Loucy (cell line): ENCODE measurements around the gene SLC25A42.

Experiments used
- H2AFZ ChIP-seq: fragments of 200-600 bp; sonication (generic); 2 replicates; pipeline ENCODE4 v1.6.0; 2016; ENCODE audit warnings: antibody characterized with exemption, mild to moderate bottlenecking, low read length, moderate library complexity
- H3F3A ChIP-seq: fragments of 200-600 bp; 2 replicates; pipeline ENCODE4 v1.6.0; 2016; ENCODE audit warnings: antibody characterized with exemption, low read depth, mild to moderate bottlenecking
- H3K27me3 ChIP-seq: fragments of 200-600 bp; sonication (generic); 2 replicates; pipeline ENCODE4 v1.6.1; 2014; ENCODE audit warnings: low read length, mild to moderate bottlenecking; ENCODE audit not compliant: insufficient read depth, poor library complexity, severe bottlenecking
- H3K36me3 ChIP-seq: fragments of 200-600 bp; sonication (generic); 2 replicates; pipeline ENCODE4 v1.6.1; 2016; ENCODE audit warnings: low read length; ENCODE audit not compliant: insufficient read depth
- H3K4me1 ChIP-seq: fragments of 200-600 bp; sonication (generic); 2 replicates; pipeline ENCODE4 v1.5.1; 2014; ENCODE audit warnings: low read length, mild to moderate bottlenecking; ENCODE audit not compliant: insufficient read depth, poor library complexity, severe bottlenecking
- H3K4me2 ChIP-seq: fragments of 200-600 bp; sonication (generic); 2 replicates; pipeline ENCODE4 v1.6.0; 2014; ENCODE audit warnings: antibody characterized with exemption, low read length, low read depth, mild to moderate bottlenecking; ENCODE audit not compliant: poor library complexity, severe bottlenecking
- H3K4me3 ChIP-seq: fragments of 200-600 bp; sonication (generic); 2 replicates; pipeline ENCODE4 v1.5.1; 2014; ENCODE audit warnings: low read length, mild to moderate bottlenecking, mixed read lengths; ENCODE audit not compliant: poor library complexity, severe bottlenecking
- H3K79me2 ChIP-seq: fragments of 200-600 bp; sonication (generic); 2 replicates; pipeline ENCODE4 v1.6.1; 2014; ENCODE audit warnings: low read length; ENCODE audit not compliant: insufficient read depth
- H3K9ac ChIP-seq: fragments of 200-600 bp; sonication (generic); 2 replicates; pipeline ENCODE4 v1.6.0; 2014; ENCODE audit warnings: mild to moderate bottlenecking, low read depth, low read length, moderate library complexity; ENCODE audit not compliant: poor library complexity, severe bottlenecking
- H3K9me2 ChIP-seq: fragments of 200-600 bp; sonication (generic); replicated peaks from 2 replicates; pipeline ENCODE4 v1.6.1; 2016; ENCODE audit warnings: low read depth, low read length, mixed read lengths
- H3K9me3 ChIP-seq: fragments of 200-600 bp; sonication (generic); 2 replicates; pipeline ENCODE4 v1.6.1; 2014; ENCODE audit warnings: mild to moderate bottlenecking, antibody characterized with exemption, low read length, low read depth; ENCODE audit not compliant: insufficient read depth
- H4K20me1 ChIP-seq: fragments of 200-600 bp; sonication (generic); 2 replicates; pipeline ENCODE4 v1.6.0; 2014; ENCODE audit warnings: antibody characterized with exemption, low read length, mild to moderate bottlenecking; ENCODE audit not compliant: insufficient read depth, poor library complexity, severe bottlenecking
- CTCF ChIP-seq: fragments of 200-600 bp; sonication (generic); conservative IDR thresholded peaks from 2 replicates; pipeline ENCODE4 v1.5.1; 2014; ENCODE audit warnings: mild to moderate bottlenecking, antibody characterized with exemption, low read length
- EZH2phosphoT487 ChIP-seq: fragments of 200-600 bp; IDR thresholded peaks from 2 replicates; pipeline ENCODE4 v1.6.1; 2018; ENCODE audit warnings: antibody characterized with exemption, mild to moderate bottlenecking, moderate library complexity, borderline replicate concordance

Gene SLC25A42

GRCh38 chr19:19052921-19053320 lies 10.9 kb upstream of the SLC25A42 start:
- Histone ChIP-seq H3K9me2 (no peaks in the 10 kb centered on the region), H3K27me3 (no peaks in the 10 kb centered on the region), H3K36me3 (peaks cover 46% of the 10 kb centered on the region; the same call in 1 of the 2 replicates), H3K4me2 (no peak overlapping the region), H2AFZ (no peak overlapping the region), H4K20me1 (no peaks in the 10 kb centered on the region), H3K4me1 (no peaks in the 10 kb centered on the region), H3K4me3 (no peak overlapping the region), H3K79me2 (no peaks in the 10 kb centered on the region), H3F3A (no peaks in the 10 kb centered on the region), H3K9me3 (no peaks in the 10 kb centered on the region), H3K9ac (no peak overlapping the region)
- TF ChIP-seq CTCF (no peak), EZH2phosphoT487 (no peak)

- no peaks in the 10 kb centered on the region for H3F3A ChIP-seq
- H3K4me1 ChIP-seq, result no peaks in the 10 kb centered on the region
- H3K4me3 ChIP-seq, result no peak overlapping the region
- H3K9ac ChIP-seq, result no peak overlapping the region
- no peaks in the 10 kb centered on the region for H3K27me3 ChIP-seq
- H3K4me2 ChIP-seq, result no peak overlapping the region
- no peaks in the 10 kb centered on the region for H3K9me3 ChIP-seq
- H4K20me1 ChIP-seq, result no peaks in the 10 kb centered on the region
- H2AFZ ChIP-seq, result no peak overlapping the region
- TF ChIP-seq EZH2phosphoT487 (no peak), CTCF (peak; percentile 90)
- no peaks in the 10 kb centered on the region for H3K79me2 ChIP-seq
- H3K9me2 ChIP-seq, result no peaks in the 10 kb centered on the region
- H3K36me3 ChIP-seq, result peaks cover 50% of the 10 kb centered on the region; the same call in 1 of the 2 replicates
Measured at GRCh38 chr19:19053508-19054314, 10.1 kb upstream of the SLC25A42 start.

- TF ChIP-seq EZH2phosphoT487 (no peak), CTCF (no peak)
- Histone ChIP-seq H3K9ac (no peak overlapping the region), H3K9me3 (no peaks in the 10 kb centered on the region), H3K9me2 (no peaks in the 10 kb centered on the region), H3K4me1 (no peaks in the 10 kb centered on the region), H3K79me2 (no peaks in the 10 kb centered on the region), H3K36me3 (peaks cover 50% of the 10 kb centered on the region; the same call in 1 of the 2 replicates), H3K4me3 (no peak overlapping the region), H3K27me3 (no peaks in the 10 kb centered on the region), H4K20me1 (no peaks in the 10 kb centered on the region), H3F3A (no peaks in the 10 kb centered on the region), H3K4me2 (no peak overlapping the region), H2AFZ (no peak overlapping the region)
Measured at GRCh38 chr19:19054315-19054938, 9.4 kb upstream of the SLC25A42 start.
